H1 (cell line): Measurements from ENCODE around the gene OPCML.

Experiments used
- CREB1 ChIP-seq: IDR thresholded peaks from 2 replicates; pipeline ENCODE4 v1.6.1; 2012; ENCODE audit warnings: inconsistent platforms
- EZH2 ChIP-seq: fragments of 200-600 bp; sonication (generic); IDR thresholded peaks from 2 replicates; pipeline ENCODE4 v1.7.1; 2012; ENCODE audit warnings: low read depth, mild to moderate bottlenecking, moderate library complexity, low read length, inconsistent platforms; ENCODE audit not compliant: severe bottlenecking
- POLR2AphosphoS5 ChIP-seq: IDR thresholded peaks from 2 replicates; pipeline ENCODE4 v1.6.1; 2011; ENCODE audit warnings: low read depth, low read length
- SP1 ChIP-seq: IDR thresholded peaks from 2 replicates; pipeline ENCODE4 v1.6.1; 2011; ENCODE audit warnings: low read depth, low read length
- ZNF274 ChIP-seq: IDR thresholded peaks from 2 replicates; pipeline ENCODE4 v1.7.0; 2012; ENCODE audit warnings: low read length, borderline replicate concordance; ENCODE audit errors: extremely low read depth
- TF ChIP-seq, protein P1 (sequence below): IDR thresholded peaks from 2 replicates; pipeline ENCODE4 v1.6.1; 2012; ENCODE audit warnings: inconsistent platforms
- TF ChIP-seq, protein P2 (sequence below), 3 experiments: IDR thresholded peaks; 1 replicate in 2 of 3; 2 replicates in 1 of 3; pipeline versions ENCODE4 v1.5.1 to v1.6.1; 2011; ENCODE audit warnings: low read length in 3 of 3, mild to moderate bottlenecking in 3 of 3, inconsistent platforms in 2 of 3, low read depth in 1 of 3, moderate library complexity in 1 of 3; ENCODE audit not compliant: insufficient read depth in 1 of 3; ENCODE audit errors: control extremely low read depth in 1 of 3

- TF ChIP-seq SP1, result peak; percentile 87; the same call in 1 of the 2 replicates
- TF ChIP-seq EZH2, result no peak
- TF ChIP-seq CREB1, result no peak
- TF ChIP-seq, protein P1, sequence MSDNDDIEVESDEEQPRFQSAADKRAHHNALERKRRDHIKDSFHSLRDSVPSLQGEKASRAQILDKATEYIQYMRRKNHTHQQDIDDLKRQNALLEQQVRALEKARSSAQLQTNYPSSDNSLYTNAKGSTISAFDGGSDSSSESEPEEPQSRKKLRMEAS, result no peak
- TF ChIP-seq POLR2AphosphoS5, result no peak
- TF ChIP-seq, protein P2, sequence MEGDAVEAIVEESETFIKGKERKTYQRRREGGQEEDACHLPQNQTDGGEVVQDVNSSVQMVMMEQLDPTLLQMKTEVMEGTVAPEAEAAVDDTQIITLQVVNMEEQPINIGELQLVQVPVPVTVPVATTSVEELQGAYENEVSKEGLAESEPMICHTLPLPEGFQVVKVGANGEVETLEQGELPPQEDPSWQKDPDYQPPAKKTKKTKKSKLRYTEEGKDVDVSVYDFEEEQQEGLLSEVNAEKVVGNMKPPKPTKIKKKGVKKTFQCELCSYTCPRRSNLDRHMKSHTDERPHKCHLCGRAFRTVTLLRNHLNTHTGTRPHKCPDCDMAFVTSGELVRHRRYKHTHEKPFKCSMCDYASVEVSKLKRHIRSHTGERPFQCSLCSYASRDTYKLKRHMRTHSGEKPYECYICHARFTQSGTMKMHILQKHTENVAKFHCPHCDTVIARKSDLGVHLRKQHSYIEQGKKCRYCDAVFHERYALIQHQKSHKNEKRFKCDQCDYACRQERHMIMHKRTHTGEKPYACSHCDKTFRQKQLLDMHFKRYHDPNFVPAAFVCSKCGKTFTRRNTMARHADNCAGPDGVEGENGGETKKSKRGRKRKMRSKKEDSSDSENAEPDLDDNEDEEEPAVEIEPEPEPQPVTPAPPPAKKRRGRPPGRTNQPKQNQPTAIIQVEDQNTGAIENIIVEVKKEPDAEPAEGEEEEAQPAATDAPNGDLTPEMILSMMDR (IDR thresholded peaks at IDR 0.05; ENCODE audit: control extremely low read depth in 1 of 3, insufficient read depth in 1 of 3, low read depth in 1 of 3, low read length in 3 of 3), result peak; percentile 47 to 64 (median 54); a peak in 3 of 4 replicates
- TF ChIP-seq ZNF274, result no peak
Observed at GRCh38 chr11:133530501-133530835, 1.8 kb downstream of the OPCML start.
